Activated CD4-positive, CD25-positive, alpha-beta regulatory T cell treated with anti-CD3 and anti-CD28 coated beads, Interleukin-2, amount 50 U/mL, for 72 hours (primary cell): ENCODE measurements around the gene RBMS3.

Experiments
- DNase-seq: peaks from one replicate; pipeline ENCODE4 v3.0.0; 2021

Gene RBMS3

GRCh38 chr3:29922992-29923746 is 642.3 kb downstream of the RBMS3 start:
- no peak for DNase-seq

- DNase-seq = no peak
These were observed 644.1 kb downstream of the RBMS3 start for GRCh38 chr3:29924783-29925561.

DNA sequence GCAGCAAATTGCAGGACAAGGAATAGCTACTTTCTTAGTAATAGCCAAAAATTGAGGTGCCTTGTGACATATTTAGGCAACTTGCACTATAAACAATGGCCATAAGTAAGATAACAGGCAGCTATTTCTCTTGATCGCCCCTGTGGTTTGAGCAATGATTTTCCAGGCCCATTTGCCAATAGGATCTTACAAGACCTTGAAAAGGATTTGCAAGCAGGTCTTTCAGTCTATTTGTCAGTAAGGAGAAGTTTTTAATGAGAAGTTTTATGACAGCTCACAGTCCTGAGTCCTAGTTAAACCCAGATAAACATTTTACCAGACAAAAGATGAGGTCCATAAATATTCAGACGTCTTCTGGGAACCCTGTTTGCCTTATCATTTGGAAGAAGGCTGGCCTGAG is 645.5 kb downstream of the RBMS3 start:
- no peak for DNase-seq

DNA sequence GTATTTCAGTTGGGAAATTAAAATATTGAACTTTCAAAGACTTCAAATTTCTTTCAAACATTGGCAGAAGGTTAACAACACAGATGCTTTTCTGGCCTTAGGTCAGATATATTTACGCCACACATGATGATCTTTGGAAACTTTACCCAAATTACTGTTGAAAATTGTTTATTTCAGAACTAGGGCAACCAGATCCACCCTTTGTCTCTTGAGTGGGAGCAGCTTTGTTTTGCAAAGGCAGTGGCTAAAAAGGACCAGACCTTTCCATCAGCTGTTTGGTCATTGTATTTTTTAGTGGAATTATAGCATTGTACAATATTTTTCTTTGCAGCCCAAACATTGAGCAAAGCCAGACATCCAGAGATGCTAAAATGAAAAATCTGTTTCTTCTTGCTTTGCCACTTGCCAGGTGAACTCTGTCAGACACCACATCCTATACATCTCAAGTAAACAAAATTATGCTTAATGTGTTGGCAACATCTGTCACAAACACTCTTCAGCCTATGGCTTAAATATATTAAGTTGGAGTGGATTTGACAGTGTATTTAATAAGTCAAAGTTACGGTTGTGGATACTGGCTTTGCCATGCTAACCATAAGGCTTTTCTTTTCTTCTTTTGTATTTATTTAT is 651.9 kb downstream of the RBMS3 start:
- DNase-seq = no peak

GRCh38 chr3:29933802-29934490 is 653.1 kb downstream of the RBMS3 start:
- no peak for DNase-seq

DNA sequence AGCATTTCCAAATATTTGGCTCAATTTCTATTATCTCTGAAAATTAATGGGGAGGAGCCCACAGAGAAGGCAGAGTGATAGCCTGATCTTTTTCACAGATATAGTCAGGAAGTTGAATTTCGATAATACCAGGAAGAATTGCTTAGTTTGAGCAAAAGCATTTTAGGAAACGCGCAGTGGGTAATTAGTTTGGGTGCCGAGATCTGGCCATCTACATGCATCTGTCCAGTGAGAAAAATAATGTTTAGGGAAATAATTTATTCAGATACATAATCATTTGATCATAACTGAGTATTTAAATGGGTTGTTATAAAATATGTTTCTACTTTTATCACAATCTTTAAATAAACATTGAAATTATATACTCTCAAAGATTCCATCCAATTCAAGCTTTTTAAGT is 653.9 kb downstream of the RBMS3 start:
- no peak for DNase-seq

GRCh38 chr3:29936054-29936453 is 655.2 kb downstream of the RBMS3 start:
- DNase-seq = no peak

DNA sequence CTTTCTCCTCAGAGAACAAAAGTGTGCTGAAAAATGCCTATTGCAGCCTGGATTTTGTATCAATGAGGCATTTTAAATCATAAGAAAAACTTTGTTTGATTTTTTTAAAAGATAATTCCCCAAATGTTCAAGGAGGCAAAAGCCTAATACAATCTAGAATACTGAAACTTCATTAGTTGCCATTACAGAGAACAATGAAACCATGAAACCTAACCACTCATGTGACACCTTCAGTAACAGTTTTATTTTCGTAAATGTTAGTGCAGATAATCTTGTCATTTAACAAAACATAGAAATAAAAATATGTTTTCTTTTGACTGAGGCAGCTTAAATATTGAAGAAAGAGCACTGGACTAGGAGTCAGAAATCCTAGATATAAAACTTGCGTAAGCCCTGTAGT is 655.9 kb downstream of the RBMS3 start:
- no peak for DNase-seq

DNA sequence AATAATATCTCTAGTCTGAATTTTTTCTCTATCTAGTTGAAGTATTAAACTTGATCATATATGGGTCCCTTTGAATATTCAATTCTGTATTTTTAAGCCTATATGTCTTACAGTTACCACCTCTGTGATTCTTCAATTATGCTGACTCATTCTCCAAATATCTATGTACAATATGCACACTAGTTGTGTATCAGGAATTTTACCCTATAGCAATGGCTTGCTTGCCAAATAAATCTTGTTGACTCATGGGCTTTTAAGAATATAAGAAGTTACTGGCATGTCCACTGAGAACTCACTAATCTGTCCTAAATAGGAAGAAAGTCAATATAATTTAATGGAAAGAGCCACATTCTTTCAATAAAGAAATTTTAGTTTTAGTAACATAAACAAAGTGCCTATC is 656.3 kb downstream of the RBMS3 start:
- no peak for DNase-seq

- no peak for DNase-seq
These were observed 660.0 kb downstream of the RBMS3 start for GRCh38 chr3:29940759-29941323.

DNA sequence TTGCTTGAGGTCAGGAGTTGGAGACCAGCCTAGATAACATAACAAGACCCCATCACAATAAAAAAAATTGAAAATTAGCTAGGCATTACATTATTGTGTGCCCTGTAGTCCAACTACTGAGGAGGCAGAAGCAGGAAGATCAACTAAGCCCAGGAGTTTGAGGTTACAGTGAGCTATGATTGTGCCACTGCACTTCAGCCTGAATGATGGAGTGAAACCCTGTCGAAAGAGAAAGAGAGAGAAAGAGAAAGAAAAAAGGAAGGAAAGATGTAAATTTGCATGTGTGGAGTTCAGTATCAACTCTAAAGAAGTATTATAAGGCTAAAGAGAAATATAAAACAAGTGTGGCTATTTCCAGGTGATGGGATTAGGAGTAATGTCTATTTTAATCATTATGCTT is 661.4 kb downstream of the RBMS3 start:
- no peak for DNase-seq

GRCh38 chr3:29949131-29949530 is 668.3 kb downstream of the RBMS3 start:
- DNase-seq = no peak

GRCh38 chr3:29949940-29950616 is 669.2 kb downstream of the RBMS3 start:
- DNase-seq = no peak

DNA sequence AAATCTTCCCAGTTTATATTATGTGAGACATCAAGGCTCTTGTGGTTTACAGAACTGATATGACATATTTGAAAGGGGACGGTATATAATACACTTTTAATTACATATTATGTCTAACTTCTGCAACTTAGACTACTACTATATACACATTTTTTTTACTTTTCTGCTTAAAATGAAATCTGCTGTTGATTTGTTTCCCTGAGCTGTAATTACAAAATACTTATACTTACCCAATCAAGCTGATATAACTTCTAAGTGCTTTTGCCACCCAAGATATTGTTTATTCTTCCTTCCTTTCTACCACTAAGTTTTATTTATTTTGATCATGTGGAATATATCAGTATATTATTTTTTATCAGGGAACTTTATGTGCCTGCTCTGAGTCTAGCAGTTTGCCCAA is 671.6 kb downstream of the RBMS3 start:
- DNase-seq = no peak

- DNase-seq = no peak
These were observed 674.5 kb downstream of the RBMS3 start for GRCh38 chr3:29955413-29955812.

GRCh38 chr3:29958816-29959215 is 677.9 kb downstream of the RBMS3 start:
- no peak for DNase-seq

DNA sequence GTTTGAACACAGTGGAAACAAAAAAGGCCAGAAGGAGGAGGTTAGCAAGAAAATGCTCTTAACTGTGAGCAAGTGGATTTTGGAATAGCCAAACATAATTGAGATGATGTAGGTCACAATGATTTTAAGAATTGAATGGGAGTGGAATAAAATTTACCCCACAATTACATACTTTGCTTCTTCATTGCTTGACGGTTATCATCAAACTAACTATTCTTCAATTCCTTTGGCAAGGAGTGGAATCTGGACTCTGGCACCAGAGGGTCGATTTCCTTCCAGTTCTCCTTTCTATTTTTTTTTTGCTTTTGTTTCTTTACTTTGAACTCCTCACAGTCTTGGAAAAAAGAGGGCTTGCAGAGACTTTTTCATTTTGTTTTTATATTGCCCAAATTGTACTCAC is 691.0 kb downstream of the RBMS3 start:
- no peak for DNase-seq

DNA sequence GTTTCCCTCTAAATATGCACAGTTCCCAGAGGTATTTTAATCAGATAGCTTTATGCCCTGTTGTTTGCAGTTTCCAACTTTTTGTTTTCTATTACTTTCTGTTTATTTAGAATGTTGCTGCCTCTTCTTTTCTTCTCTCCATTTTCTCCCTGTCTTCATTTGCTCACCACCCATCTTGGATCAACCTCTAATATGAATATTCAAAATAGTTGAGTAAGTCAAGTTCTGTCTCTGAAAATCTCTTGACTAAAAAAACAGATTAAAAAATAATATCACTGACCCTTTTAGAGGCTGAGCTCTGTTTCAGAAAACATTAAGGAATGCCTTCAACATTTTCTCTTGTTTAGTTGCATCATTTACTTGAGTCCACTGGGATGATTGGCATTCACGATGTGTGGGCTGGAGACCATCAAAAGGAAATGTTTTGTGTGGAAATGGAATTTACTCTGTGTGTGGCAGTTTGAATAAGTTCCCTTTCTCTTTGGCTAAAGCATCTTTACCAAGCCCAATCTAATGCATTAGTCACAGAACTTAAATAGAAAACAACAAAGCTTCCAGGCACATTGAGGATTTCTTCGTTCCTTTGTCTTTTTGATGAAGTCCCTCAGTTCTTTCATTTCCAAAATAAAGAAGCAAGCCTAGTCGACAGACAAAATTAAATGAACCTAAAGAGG is 691.6 kb downstream of the RBMS3 start:
- DNase-seq = no peak

DNA sequence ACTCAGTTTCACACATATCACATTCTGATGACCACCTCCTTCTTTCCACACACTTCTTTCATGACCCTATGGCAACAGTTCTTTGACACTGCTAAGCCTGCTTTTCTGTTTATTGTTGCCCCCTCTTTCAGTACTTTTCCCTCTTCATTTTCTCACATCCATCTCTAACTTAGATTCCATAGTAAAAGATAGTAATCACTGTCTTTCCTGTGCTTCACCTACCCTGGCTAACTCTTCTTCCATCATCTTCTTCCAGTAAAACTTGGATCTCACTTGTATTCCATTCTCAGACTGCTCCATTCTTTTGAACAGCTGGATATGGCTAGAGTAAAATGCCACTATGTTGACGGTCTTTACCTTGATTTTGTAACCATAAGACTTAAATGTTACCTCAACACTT is 692.9 kb downstream of the RBMS3 start:
- DNase-seq = no peak

GRCh38 chr3:29976871-29977270 is 696.0 kb downstream of the RBMS3 start:
- no peak for DNase-seq

DNA sequence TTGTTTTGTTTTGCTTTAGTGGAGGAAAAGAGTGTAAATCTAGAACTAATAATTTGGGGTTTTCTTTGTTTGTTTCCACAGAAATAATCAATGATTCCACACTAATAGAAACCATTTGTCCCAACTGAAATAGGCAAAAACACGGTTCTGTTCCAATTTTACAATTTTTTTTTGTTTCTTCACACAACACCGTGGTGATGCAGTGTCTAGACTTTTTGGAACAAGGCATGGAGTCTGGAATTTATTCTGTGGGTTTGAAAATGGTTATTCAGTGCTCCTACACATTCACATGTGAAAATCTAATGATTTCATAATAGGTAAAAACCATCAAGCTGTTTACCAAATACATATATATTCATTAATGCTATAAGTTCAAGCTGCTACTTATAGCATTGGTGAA is 696.5 kb downstream of the RBMS3 start:
- DNase-seq = no peak

- DNase-seq = no peak
These were observed 697.2 kb downstream of the RBMS3 start for GRCh38 chr3:29978036-29978435.
